ENCODE data around the gene ADIPOR2. TPM values are rescaled to one million over a fixed set of nuclear protein-coding genes. Genes with fewer than 3 reads are reported as not detected.

ADIPOR2 gene
- total and polyA plus RNA-seq, 2 donors (not counting 1 experiment from before 2014, with no cell fraction given) = 9.2 to 35.9 TPM

DNA sequence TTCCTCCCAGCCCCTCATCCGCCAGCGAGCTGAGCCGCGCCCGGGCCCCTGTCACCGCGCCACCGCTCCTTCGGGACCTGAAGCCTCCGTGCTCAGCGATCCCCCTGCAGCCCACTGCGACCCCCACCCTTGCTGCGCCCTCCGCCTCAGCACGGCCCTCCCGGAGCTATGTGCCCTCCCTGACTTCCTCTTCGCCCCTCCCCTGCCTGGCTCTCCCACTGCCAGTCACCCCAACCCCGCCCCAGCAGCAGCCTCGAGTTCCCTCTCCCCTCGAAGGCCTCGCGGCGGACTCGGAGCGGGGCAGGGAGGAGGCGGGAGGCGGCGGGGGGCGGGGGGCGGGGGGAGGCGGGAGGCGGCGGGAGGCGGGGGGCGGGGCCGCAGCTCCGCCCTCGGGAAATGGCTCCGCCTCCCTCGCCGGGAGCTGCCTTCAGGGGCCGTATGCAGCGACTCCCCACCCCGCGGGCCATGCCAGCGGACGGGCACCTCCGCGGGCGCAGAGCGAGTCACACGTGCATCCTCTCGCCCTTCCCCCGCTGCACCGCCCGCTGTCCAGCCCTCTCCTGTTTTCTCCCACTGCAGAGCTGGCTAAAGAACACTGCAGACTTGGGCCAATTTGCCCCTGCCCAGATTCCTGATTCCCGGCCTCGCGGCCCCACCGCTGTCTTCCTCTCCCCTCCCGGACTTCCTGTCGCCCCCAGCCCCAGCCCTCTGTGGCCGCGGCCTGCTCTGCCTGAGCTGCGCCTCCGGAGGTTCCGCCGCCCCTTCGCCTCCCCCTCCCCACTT is 29.1 kb upstream of the ADIPOR2 start:
- Histone ChIP-seq H3K27me3 (replicated peaks in 1 of 4; ENCODE audit: control extremely low read depth in 1 of 4, control insufficient read depth in 3 of 4, insufficient read depth in 4 of 4, low read length in 3 of 4) (no peaks in the 10 kb centered on the region), H3K4me3 (ENCODE audit: control extremely low read depth in 1 of 5, extremely low read depth in 1 of 5, insufficient read depth in 1 of 5, low read depth in 2 of 5, low read length in 4 of 5) (peak overlapping the region in 4 of 5 experiments; percentile 54 to 71 (median 63)), H2AFZ (ENCODE audit: insufficient read depth, low read depth, low read length, poor library complexity, severe bottlenecking) (peak overlapping the region; percentile 83), H3K27ac (ENCODE audit: low read length in 2 of 2) (peak overlapping the region in 1 of 2 donors; percentile 18), H3K79me2 (ENCODE audit: control insufficient read depth, insufficient read depth, low read length) (no peaks in the 10 kb centered on the region), H3K36me3 (replicated peaks in 1 of 2; ENCODE audit: control extremely low read depth in 1 of 2, control insufficient read depth in 1 of 2, extremely low read depth in 1 of 2, insufficient read depth in 2 of 2, low read length in 1 of 2) (no peaks in the 10 kb centered on the region), H3K4me1 (ENCODE audit: control insufficient read depth in 2 of 2, insufficient read depth in 2 of 2, low read length in 2 of 2) (peaks cover 0 to 1% of the 10 kb centered on the region in 2 donors), H3K9ac (ENCODE audit: low read length) (peak overlapping the region; percentile 63), H4K20me1 (ENCODE audit: control insufficient read depth, insufficient read depth, low read length, poor library complexity, severe bottlenecking) (no peaks in the 10 kb centered on the region), H3K9me3 (ENCODE audit: control extremely low read depth in 1 of 3, control insufficient read depth in 2 of 3, insufficient read depth in 1 of 3, low read length in 2 of 3) (peaks cover 0 to 6% (median 0%) of the 10 kb centered on the region in 3 donors), H3K4me2 (replicated peaks; ENCODE audit: low read depth, low read length, poor library complexity, severe bottlenecking) (peak overlapping the region; percentile 92)
- ATAC-seq (ENCODE audit: low read depth) (peak; percentile 90), DNase-seq (peak; percentile 84)
- H3K27ac Mint-ChIP-seq = peak overlapping the region; percentile 88
- no peaks in the 10 kb centered on the region for H3K9me3 Mint-ChIP-seq (ENCODE audit: insufficient read depth)
- WGBS (ENCODE audit: insufficient coverage) = 4% methylated on average over 48 of the region's 69 CpGs
- intact Hi-C loops (cut with micrococcal nuclease) = loop anchor here (2.0 kb wide), 1 partner anchor 29 kb away; the partner anchor contains the start of gene ADIPOR2
- H3K4me1 Mint-ChIP-seq = peaks cover 18% of the 10 kb centered on the region
- H3K27me3 Mint-ChIP-seq = no peaks in the 10 kb centered on the region
- ChIA-PET CTCF (interaction anchor here (0.7 to 17.6 kb wide), 8 partner anchors 8 to 278 kb away, joined by 3 to 620 read pairs (median 5); no protein-coding TSS in a partner anchor), POLR2A (interaction anchor here (0.6 to 1.1 kb wide), 3 partner anchors 8 to 263 kb away, joined by 3 to 8 read pairs (median 7); partner anchors contain the start of gene ADIPOR2)
- peak overlapping the region; percentile 86 for H3K4me3 Mint-ChIP-seq
- TF ChIP-seq, protein P1, sequence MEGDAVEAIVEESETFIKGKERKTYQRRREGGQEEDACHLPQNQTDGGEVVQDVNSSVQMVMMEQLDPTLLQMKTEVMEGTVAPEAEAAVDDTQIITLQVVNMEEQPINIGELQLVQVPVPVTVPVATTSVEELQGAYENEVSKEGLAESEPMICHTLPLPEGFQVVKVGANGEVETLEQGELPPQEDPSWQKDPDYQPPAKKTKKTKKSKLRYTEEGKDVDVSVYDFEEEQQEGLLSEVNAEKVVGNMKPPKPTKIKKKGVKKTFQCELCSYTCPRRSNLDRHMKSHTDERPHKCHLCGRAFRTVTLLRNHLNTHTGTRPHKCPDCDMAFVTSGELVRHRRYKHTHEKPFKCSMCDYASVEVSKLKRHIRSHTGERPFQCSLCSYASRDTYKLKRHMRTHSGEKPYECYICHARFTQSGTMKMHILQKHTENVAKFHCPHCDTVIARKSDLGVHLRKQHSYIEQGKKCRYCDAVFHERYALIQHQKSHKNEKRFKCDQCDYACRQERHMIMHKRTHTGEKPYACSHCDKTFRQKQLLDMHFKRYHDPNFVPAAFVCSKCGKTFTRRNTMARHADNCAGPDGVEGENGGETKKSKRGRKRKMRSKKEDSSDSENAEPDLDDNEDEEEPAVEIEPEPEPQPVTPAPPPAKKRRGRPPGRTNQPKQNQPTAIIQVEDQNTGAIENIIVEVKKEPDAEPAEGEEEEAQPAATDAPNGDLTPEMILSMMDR (IDR thresholded peaks at IDR 0.05) = no peak
- TF ChIP-seq EZH2 (IDR thresholded peaks at IDR 0.05; ENCODE audit: borderline replicate concordance, insufficient read depth, low read depth, low read length, poor library complexity, severe bottlenecking) = no peak

Measured in B cell (primary cell).